ENCODE data around the gene RNF213.

DNA sequence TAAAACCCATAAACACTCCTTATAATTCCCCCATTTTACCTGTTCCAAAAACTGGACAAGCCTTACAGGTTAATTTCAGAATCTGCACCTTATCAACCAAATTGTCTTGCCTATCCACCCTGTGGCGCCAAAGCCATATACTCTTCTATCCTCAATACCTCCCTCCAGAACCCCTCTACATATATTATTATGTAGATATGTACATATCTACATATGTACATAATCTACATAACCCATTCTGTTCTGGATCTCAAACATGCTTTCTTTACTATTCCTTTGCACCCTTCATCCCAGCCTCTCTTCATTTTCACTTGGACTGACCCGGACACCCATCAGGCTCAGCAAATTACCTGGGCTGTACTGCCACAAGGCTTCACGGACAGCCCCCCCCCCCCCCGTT lies 142.3 kb downstream of the RNF213 start:
- TF ChIP-seq CTCF (IDR thresholded peaks at IDR 0.05; ENCODE audit: low read length) (no peak), EZH2 (IDR thresholded peaks at IDR 0.05; ENCODE audit: borderline replicate concordance, low read length) (no peak)
